ENCODE measurements around the gene TSR3. TPM values are rescaled to one million over a fixed set of nuclear protein-coding genes. Genes with fewer than 3 reads are reported as not detected.

TSR3 gene
- total and polyA plus RNA-seq, 12 donors = 41.5 to 83.4 (median 56.0) TPM

DNA sequence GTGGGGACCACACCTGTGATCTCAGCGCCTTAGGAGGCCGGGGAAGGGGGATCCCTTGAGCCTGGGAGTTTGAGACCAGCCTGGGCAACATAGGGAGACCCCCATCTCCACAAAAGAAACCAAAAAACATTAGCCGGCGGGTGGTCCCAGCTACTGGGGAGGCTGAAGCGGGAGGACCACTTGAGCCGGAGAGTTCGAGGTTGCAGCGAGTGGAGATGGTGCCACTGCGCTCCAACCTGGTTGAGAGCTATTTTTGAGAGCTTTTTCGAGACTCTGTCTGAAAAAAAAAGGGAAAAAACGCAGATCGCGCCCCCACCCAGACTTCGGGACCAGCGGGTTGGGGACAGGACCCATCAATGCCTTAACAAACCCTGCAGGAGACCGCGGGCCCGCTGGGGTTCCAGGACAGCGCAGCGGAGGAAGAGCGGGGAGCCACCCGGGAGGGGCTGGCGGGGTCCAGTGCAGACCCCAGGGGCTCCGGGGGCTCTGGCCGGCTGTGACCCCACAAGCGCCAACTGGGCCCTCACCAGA, 19.0 kb downstream of the TSR3 start:
- Histone ChIP-seq H3K27me3 (peaks cover 16 to 66% (median 35%) of the 10 kb centered on the region in 7 donors), H3K36me3 (no peaks in the 10 kb centered on the region), H3K9me3 (peaks cover 0 to 6% (median 0%) of the 10 kb centered on the region in 11 donors), H3K4me1 (peaks cover 11 to 39% (median 31%) of the 10 kb centered on the region in 9 donors), H3K4me3 (peak overlapping the region; percentile 33 to 64 (median 54)), H3K27ac (peak overlapping the region in 8 of 10 donors; percentile 21 to 89 (median 70))
- ATAC-seq (peak in 3 of 8 donors; percentile 3 to 10 (median 9)), DNase-seq (no peak)
- intact Hi-C loops (cut with DNase I) = no loop called here
- TF ChIP-seq, protein P1, sequence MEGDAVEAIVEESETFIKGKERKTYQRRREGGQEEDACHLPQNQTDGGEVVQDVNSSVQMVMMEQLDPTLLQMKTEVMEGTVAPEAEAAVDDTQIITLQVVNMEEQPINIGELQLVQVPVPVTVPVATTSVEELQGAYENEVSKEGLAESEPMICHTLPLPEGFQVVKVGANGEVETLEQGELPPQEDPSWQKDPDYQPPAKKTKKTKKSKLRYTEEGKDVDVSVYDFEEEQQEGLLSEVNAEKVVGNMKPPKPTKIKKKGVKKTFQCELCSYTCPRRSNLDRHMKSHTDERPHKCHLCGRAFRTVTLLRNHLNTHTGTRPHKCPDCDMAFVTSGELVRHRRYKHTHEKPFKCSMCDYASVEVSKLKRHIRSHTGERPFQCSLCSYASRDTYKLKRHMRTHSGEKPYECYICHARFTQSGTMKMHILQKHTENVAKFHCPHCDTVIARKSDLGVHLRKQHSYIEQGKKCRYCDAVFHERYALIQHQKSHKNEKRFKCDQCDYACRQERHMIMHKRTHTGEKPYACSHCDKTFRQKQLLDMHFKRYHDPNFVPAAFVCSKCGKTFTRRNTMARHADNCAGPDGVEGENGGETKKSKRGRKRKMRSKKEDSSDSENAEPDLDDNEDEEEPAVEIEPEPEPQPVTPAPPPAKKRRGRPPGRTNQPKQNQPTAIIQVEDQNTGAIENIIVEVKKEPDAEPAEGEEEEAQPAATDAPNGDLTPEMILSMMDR (IDR thresholded peaks at IDR 0.05) = no peak
- WGBS, 2 donors = 6 to 10% methylated on average over 26 of the region's 26 CpGs

DNA sequence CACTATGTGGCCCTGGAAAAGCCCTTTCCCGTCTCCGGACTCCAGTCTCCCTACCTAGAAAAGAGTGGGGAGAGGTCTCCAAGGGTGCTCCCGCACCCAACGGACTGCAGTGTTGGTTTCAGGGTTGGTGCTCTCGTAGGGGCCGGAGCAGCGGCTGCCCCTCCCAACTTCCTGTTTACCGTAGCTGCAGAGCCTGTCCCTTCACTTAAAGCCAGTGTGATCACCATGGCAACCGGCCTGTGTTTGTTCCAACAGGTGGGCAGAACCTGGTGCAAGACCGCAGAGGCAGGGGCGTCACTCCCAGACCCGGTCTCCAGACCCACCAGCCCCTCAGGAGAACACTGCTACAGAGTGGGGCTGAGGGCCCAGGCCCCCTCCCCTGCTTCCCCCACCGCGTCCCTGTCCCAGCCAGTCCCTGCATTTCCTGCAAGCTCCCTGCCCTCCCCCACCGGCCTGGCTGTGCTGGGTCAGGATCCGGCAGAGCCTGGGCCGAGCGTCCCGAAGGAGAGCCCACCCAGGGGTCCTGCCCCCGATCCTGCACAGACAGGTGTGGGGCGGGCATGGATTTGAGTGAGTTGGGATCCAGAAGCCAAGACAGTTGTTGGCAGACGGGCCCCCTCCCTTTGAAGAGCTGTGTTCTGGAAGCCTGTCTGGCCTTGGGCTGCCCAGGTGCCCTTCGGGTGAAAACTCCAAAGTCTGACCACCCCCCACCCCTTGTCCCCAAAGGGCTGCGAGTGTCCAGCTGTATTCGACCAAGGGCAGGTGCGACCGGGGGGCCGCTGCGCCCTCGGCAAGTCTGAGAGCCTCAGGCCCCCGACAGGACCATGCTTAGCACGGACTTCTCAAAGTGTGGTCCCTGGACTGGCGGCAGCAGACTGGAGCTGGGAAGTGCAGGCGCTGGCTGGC, 19.7 kb downstream of the TSR3 start:
- TF ChIP-seq, protein P1 (IDR thresholded peaks at IDR 0.05) = no peak
- ATAC-seq = peak; percentile 16 to 85 (median 68)
- Histone ChIP-seq H3K4me3 (peak overlapping the region; percentile 1 to 64 (median 54)), H3K36me3 (peaks cover 0 to 4% (median 0%) of the 10 kb centered on the region in 9 donors), H3K27ac (peak overlapping the region in 9 of 10 donors; percentile 28 to 89 (median 66)), H3K4me1 (peaks cover 11 to 36% (median 32%) of the 10 kb centered on the region in 9 donors), H3K9me3 (peaks cover 0 to 6% (median 0%) of the 10 kb centered on the region in 11 donors), H3K27me3 (peaks cover 16 to 66% (median 35%) of the 10 kb centered on the region in 7 donors)
- intact Hi-C loops (cut with DNase I) = no loop called here
- DNase-seq = peak; percentile 64 to 74
- 3% methylated on average over 34 of the region's 34 CpGs for WGBS, 2 donors

- peaks cover 16 to 62% (median 35%) of the 10 kb centered on the region in 7 donors for H3K27me3 ChIP-seq
- no peak for DNase-seq
- peak overlapping the region in 9 of 10 donors; percentile 28 to 89 (median 66) for H3K27ac ChIP-seq
- H3K9me3 ChIP-seq = peaks cover 0 to 6% (median 0%) of the 10 kb centered on the region in 11 donors
- peak in 1 of 8 donors; percentile 1 for ATAC-seq
- WGBS, 2 donors = 47 to 51% methylated on average over 22 of the region's 22 CpGs
- intact Hi-C loops (cut with DNase I) = no loop called here
- peaks cover 11 to 40% (median 34%) of the 10 kb centered on the region in 9 donors for H3K4me1 ChIP-seq
- peaks cover 0 to 8% (median 0%) of the 10 kb centered on the region in 9 donors for H3K36me3 ChIP-seq
- H3K4me3 ChIP-seq = peak overlapping the region in 9 of 10 donors; percentile 42 to 64 (median 55)
- TF ChIP-seq, protein P1 (IDR thresholded peaks at IDR 0.05) = no peak
These were observed 20.6 kb downstream of the TSR3 start for GRCh38 chr16:1330931-1331711.

Measured in heart right ventricle (tissue), 16 donors.